ENCODE results near the gene TMEM41B. TPM values are rescaled to one million over a fixed set of nuclear protein-coding genes. Genes with fewer than 3 reads are reported as not detected.
A peak's percentile ranks its signal among the peaks of the same experiment; 100 is the strongest.
"Not testable (repeated sequence)": the region's sequence is repeated elsewhere in the genome, so short reads cannot be mapped to it uniquely, and the experiment has no call there.

TMEM41B gene, protein sequence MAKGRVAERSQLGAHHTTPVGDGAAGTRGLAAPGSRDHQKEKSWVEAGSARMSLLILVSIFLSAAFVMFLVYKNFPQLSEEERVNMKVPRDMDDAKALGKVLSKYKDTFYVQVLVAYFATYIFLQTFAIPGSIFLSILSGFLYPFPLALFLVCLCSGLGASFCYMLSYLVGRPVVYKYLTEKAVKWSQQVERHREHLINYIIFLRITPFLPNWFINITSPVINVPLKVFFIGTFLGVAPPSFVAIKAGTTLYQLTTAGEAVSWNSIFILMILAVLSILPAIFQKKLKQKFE
- total RNA-seq: 51.8 and 52.3 TPM in 2 replicates
- long read RNA-seq, transcript TMEM41B-204 (7 exons, 3,968 nt): major isoform, 7 of 20 reads
- long read RNA-seq, partial matches to known transcripts: 0 of 20 reads
- long read RNA-seq, other reads (novel, unspliced or antisense): 9 of 20 reads

DNA sequence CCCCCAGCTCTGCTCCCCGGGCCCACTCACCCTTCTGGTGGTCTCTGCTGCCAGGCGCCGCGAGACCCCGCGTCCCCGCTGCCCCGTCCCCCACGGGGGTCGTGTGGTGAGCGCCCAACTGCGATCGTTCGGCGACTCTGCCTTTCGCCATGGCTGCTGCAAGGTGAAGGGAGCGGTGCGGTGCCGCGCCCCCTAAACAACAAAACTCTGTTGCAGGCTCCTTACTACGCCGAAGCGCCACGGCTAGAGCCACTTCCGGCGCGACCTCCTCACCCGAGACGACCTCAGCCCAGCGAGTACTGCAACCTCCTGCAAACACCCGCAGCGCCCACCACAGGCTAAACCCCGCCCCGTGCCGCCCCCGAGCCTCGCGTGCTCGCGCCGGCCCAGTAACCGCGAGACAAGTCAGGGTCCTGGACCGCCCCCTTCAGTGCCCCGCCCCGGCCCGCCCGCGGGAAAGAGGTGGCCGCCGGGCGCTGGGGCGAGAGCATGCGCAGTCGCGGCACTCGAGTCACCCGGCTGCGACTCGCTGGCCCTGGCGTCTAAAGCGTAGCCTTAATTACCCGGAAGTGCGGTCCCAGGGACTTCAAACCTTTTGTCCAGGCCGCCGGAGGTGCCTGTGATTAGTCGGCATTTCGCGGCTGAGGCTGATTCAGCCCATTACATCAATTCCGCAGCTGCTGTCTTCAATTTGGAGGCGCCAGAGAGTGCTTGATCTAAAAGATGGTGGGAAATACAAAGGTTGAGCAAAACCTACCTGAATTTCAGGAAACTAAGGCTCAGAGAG lies at the start of gene TMEM41B:
Gene TMEM41B, minus strand, starts transcription at position 303 of the 787 bp plus-strand sequence. Its CDS starts 152 bp downstream, at position 151.
- peak within 1 kb of the TSS; percentile 99 for H3K27ac Mint-ChIP-seq
- no peaks in the 10 kb centered on the region for H3K9me3 Mint-ChIP-seq (ENCODE audit: low read depth)
- H3K36me3 Mint-ChIP-seq (ENCODE audit: insufficient read depth): no peaks in the 10 kb centered on the region
- TF ChIP-seq, protein P1, sequence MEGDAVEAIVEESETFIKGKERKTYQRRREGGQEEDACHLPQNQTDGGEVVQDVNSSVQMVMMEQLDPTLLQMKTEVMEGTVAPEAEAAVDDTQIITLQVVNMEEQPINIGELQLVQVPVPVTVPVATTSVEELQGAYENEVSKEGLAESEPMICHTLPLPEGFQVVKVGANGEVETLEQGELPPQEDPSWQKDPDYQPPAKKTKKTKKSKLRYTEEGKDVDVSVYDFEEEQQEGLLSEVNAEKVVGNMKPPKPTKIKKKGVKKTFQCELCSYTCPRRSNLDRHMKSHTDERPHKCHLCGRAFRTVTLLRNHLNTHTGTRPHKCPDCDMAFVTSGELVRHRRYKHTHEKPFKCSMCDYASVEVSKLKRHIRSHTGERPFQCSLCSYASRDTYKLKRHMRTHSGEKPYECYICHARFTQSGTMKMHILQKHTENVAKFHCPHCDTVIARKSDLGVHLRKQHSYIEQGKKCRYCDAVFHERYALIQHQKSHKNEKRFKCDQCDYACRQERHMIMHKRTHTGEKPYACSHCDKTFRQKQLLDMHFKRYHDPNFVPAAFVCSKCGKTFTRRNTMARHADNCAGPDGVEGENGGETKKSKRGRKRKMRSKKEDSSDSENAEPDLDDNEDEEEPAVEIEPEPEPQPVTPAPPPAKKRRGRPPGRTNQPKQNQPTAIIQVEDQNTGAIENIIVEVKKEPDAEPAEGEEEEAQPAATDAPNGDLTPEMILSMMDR (IDR thresholded peaks at IDR 0.05; ENCODE audit: unreplicated experiment): peak; percentile 3
- H3K4me1 Mint-ChIP-seq (ENCODE audit: low read depth): peaks cover 37% of the 10 kb centered on the region
- peak within 1 kb of the TSS; percentile 89 for H3K4me3 Mint-ChIP-seq (ENCODE audit: low read depth)
- no peaks in the 10 kb centered on the region for H3K27me3 Mint-ChIP-seq
- peak; percentile 99 for DNase-seq (ENCODE audit: low spot score, unreplicated experiment)

DNA sequence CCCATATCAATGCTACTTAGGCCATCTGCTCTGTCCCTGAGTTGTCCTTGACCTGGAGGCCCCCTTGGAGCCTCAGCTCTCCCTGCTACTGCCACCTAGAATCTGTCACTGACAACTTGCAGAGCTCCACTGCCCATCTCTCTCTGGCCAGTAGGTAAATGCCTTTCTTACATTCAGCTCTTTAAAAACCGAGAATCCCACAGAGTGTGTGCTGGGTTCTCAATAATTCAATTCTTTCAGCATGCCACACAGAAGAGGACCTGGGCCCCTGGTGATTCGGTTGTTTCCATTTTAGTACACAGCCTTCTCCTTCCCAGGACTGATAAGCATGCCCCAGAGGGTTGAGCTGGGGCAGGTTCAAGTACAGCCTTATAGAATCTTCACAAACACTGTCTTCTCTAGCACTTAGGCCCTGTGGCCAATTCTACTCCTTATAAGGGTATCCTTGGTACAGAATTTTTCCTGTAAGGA lies 48.0 kb upstream of the TMEM41B start:
- DNase-seq (ENCODE audit: low spot score, unreplicated experiment): no peak
- H3K27me3 Mint-ChIP-seq: no peaks in the 10 kb centered on the region

DNA sequence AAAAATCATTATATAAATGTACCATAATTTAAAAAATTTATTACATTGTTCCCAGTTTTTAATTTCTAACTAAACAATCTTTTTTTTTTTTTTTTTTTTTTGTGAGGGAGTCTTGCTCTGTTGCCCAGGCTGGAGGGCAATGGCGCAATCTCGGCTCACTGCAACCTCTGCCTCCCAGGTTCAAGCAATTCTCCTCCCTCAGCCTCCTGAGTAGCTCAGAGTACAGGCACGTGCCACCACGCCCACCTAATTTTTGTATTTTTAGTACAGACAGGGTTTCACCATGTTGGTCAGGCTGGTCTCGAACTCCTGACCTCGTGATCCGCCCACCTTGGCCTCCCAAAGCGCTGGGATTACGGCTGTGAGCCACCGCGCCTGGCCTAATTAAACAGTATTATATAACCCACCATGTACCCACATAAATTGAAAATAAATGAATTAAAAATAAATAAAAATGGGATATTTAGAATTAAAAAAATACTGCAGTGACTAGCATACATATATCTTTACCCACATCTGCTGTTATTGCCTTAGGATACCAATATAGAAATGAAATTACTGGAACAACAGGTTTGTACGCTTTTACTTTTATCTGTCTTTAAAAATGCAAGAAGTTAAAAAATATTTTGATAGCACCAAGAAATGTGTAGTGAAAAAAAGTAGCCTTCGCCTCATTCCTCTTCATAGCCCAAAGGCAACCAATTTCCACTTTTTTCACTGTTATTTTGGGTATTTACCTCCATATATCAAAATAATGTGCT lies 46.6 kb upstream of the TMEM41B start:
- DNase-seq (ENCODE audit: low spot score, unreplicated experiment); H3K27me3 Mint-ChIP-seq; H3K9me3 Mint-ChIP-seq (ENCODE audit: low read depth); H3K4me3 Mint-ChIP-seq (ENCODE audit: low read depth); H3K36me3 Mint-ChIP-seq (ENCODE audit: insufficient read depth): not testable (repeated sequence)
- H3K27ac Mint-ChIP-seq: peak overlapping the region; percentile 3
- H3K4me1 Mint-ChIP-seq (ENCODE audit: low read depth): peaks cover 14% of the 10 kb centered on the region

More for the DNA sequence above, 48.0 kb upstream of the TMEM41B start:
- Mint-ChIP-seq H3K36me3 (ENCODE audit: insufficient read depth) (no peaks in the 10 kb centered on the region), H3K9me3 (ENCODE audit: low read depth) (no peaks in the 10 kb centered on the region), H3K27ac (peak overlapping the region; percentile 100), H3K4me1 (ENCODE audit: low read depth) (peaks cover 14% of the 10 kb centered on the region), H3K4me3 (ENCODE audit: low read depth) (no peak overlapping the region)
- TF ChIP-seq, protein P1 (IDR thresholded peaks at IDR 0.05; ENCODE audit: unreplicated experiment): no peak

DNA sequence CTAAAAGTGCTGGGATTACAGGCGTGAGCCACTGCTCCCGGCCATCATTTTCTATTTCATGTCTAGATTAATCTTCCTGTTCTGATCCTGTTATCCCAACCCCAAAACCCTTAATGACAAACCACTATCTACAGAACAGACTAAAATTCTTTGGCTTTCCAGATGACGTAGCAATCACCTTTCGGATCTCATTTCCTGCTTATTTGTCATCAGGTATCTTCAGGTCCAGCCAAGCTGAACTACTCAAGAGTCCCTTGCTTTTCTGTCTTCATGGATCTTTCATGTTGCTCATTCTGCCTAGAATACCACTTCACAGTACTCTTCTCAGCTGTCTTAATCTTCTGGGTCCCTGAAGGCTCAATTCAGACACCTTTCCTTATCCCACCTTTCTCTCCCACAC lies 42.6 kb upstream of the TMEM41B start:
- H3K27ac Mint-ChIP-seq: no peak overlapping the region
- TF ChIP-seq, protein P1 (IDR thresholded peaks at IDR 0.05; ENCODE audit: unreplicated experiment): no peak

DNA sequence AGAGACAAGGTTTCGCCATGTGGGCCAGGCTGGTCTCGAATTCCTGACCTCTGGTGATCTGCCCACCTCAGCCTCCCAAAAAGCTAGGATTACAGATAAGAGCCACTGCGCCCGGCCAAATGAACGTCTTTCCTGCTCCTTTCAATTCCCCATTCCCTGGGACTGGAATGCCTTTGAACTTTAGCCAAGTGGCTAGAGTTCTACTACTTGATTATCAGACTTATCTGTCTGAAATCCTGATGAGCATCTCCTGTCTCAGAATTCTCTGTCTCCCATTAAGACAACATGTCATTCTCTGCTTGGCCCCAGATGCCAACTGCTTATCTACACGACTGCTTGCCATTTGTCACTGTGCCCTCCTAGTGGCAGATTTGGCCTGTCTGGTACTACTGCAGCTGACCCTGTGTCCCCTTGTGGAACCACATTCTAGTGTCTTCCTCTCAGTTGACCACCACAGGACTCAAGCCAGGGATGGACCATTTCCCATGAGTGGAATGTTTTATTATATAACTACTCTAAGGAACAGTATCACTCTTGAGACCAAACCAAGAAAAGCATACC lies 37.0 kb upstream of the TMEM41B start:
- H3K9me3 Mint-ChIP-seq (ENCODE audit: low read depth): no peaks in the 10 kb centered on the region
- no peak overlapping the region for H3K27ac Mint-ChIP-seq
- no peak for DNase-seq (ENCODE audit: low spot score, unreplicated experiment)
- H3K36me3 Mint-ChIP-seq (ENCODE audit: insufficient read depth): no peaks in the 10 kb centered on the region
- no peak overlapping the region for H3K4me3 Mint-ChIP-seq (ENCODE audit: low read depth)
- TF ChIP-seq, protein P1 (IDR thresholded peaks at IDR 0.05; ENCODE audit: unreplicated experiment): no peak
- H3K4me1 Mint-ChIP-seq (ENCODE audit: low read depth): no peaks in the 10 kb centered on the region
- peaks cover 7% of the 10 kb centered on the region for H3K27me3 Mint-ChIP-seq

More for the DNA sequence above, 42.6 kb upstream of the TMEM41B start:
- DNase-seq (ENCODE audit: low spot score, unreplicated experiment): no peak
- Mint-ChIP-seq H3K36me3 (ENCODE audit: insufficient read depth) (no peaks in the 10 kb centered on the region), H3K4me3 (ENCODE audit: low read depth) (no peak overlapping the region), H3K9me3 (ENCODE audit: low read depth) (no peaks in the 10 kb centered on the region), H3K4me1 (ENCODE audit: low read depth) (no peaks in the 10 kb centered on the region), H3K27me3 (no peaks in the 10 kb centered on the region)

DNA sequence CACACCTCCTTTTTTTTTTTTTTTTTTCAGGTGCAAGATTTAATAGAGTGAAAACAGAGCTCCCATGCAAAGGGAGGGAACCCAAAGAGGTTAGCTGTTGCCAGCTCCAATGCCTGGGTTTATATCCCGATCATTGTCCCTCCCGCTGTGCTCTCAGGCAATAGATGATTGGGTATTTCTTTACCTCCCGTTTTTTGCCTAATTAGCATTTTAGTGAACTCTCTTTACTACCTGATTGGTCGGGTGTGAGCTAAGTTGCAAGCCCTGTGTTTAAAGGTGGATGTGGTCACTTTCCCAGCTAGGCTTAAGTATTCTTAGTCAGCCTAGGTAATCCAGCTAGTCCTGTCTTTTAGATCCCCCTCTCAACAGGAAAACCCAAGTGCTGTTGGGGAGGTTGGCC lies 33.4 kb upstream of the TMEM41B start:
- peaks cover 10% of the 10 kb centered on the region for H3K27me3 Mint-ChIP-seq
- not testable (repeated sequence) for H3K4me1 Mint-ChIP-seq (ENCODE audit: low read depth); H3K4me3 Mint-ChIP-seq (ENCODE audit: low read depth); DNase-seq (ENCODE audit: low spot score, unreplicated experiment); H3K36me3 Mint-ChIP-seq (ENCODE audit: insufficient read depth); H3K27ac Mint-ChIP-seq; H3K9me3 Mint-ChIP-seq (ENCODE audit: low read depth)

All from progenitor cell of endocrine pancreas (in vitro differentiated cells).